Measurements from ENCODE around the gene FXYD1.

DNA sequence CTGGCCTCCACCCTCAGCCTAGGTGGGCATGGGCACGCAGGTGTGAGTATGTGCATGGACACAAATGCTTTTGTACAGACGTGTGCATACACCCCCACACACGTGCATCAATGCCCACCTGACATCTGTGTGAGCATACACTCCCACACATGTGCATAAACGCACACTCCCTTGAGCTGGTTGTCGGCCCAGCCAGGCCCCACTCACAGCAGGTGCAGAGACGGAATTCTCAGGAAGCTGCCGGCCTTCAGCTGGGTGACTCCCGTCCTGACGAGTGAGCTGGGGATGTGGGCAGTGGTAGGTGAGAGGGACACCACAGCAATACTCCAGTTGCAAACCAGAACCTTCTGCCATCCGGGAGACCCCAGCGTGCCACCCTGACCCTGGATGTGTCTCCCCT lies 4.8 kb upstream of the FXYD1 start:
- TF ChIP-seq, protein P1, sequence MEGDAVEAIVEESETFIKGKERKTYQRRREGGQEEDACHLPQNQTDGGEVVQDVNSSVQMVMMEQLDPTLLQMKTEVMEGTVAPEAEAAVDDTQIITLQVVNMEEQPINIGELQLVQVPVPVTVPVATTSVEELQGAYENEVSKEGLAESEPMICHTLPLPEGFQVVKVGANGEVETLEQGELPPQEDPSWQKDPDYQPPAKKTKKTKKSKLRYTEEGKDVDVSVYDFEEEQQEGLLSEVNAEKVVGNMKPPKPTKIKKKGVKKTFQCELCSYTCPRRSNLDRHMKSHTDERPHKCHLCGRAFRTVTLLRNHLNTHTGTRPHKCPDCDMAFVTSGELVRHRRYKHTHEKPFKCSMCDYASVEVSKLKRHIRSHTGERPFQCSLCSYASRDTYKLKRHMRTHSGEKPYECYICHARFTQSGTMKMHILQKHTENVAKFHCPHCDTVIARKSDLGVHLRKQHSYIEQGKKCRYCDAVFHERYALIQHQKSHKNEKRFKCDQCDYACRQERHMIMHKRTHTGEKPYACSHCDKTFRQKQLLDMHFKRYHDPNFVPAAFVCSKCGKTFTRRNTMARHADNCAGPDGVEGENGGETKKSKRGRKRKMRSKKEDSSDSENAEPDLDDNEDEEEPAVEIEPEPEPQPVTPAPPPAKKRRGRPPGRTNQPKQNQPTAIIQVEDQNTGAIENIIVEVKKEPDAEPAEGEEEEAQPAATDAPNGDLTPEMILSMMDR (IDR thresholded peaks at IDR 0.05), result no peak
- TF ChIP-seq POLR2A (IDR thresholded peaks at IDR 0.05), result no peak

Data from testis (tissue), 2 donors.